Mucosa of rectum (tissue), 2 donors: Measurements from ENCODE around the gene METTL9.
A peak's percentile ranks its signal among the peaks of the same experiment; 100 is the strongest.
"Not testable (repeated sequence)": the region's sequence is repeated elsewhere in the genome, so short reads cannot be mapped to it uniquely, and the experiment has no call there.

Experiments
- H3K27ac ChIP-seq, 2 donors: one replicate each; pipeline ENCODE4 v1.7.0; 2013; ENCODE audit warnings: inconsistent platforms in 2 of 2, low read depth in 2 of 2, low read length in 2 of 2
- H3K27me3 ChIP-seq, 2 donors: one replicate each; pipeline ENCODE4 v1.7.0; 2013; ENCODE audit warnings: low read length in 2 of 2; ENCODE audit not compliant: control insufficient read depth in 2 of 2, insufficient read depth in 2 of 2
- H3K36me3 ChIP-seq, 2 donors: one replicate each; pipeline ENCODE4 v1.7.0; 2013; ENCODE audit warnings: low read length in 2 of 2; ENCODE audit not compliant: control insufficient read depth in 2 of 2, insufficient read depth in 2 of 2
- H3K4me1 ChIP-seq, 2 donors: one replicate each; pipeline ENCODE4 v1.7.0; 2013; ENCODE audit warnings: low read length in 2 of 2, mild to moderate bottlenecking in 1 of 2; ENCODE audit not compliant: control insufficient read depth in 2 of 2, insufficient read depth in 2 of 2
- H3K4me3 ChIP-seq, 2 donors: one replicate each; pipeline ENCODE4 v1.7.0; 2013; ENCODE audit warnings: low read length in 2 of 2
- H3K9ac ChIP-seq, 2 donors: one replicate each; pipeline ENCODE4 v1.7.0; 2013; ENCODE audit warnings: low read length in 2 of 2, low read depth in 1 of 2, mild to moderate bottlenecking in 1 of 2
- H3K9me3 ChIP-seq, 2 donors: one replicate each; pipeline ENCODE4 v1.7.0; 2013; ENCODE audit warnings: low read length in 2 of 2; ENCODE audit not compliant: control insufficient read depth in 2 of 2
- donor health status: healthy.
- donor health status: Normal muscosa, but diverticular disease.

The METTL9 gene

DNA sequence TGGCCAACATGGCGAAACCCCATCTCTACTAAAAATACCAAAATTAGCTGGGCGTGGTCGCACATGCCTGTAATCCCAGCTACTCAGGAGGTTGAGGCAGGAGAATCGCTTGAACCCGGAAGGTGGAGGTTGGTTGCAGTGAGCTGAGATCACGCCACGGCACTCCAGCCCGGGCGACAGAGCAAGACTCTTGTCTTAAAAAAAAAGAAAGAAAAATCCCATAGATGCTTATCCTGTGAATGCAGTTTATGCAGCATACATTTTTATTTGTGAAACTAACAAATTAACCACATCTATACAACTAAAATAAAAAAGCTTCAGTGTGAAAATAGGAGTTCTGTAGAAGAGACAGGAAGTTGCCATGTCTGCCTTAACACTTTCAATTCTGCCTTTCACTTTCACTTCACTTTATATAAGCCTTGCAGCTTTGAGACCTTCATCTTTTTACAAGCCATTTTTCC, 45.9 kb downstream of the METTL9 start:
- Histone ChIP-seq H3K36me3 (peaks cover 0 to 2% of the 10 kb centered on the region in 2 donors), H3K27ac (peak overlapping the region; percentile 52 to 62), H3K9ac (no peak overlapping the region), H3K4me3 (peak overlapping the region; percentile 40 to 59), H3K27me3 (no peaks in the 10 kb centered on the region), H3K4me1 (peaks cover 0 to 18% of the 10 kb centered on the region in 2 donors), H3K9me3 (no peaks in the 10 kb centered on the region)

DNA sequence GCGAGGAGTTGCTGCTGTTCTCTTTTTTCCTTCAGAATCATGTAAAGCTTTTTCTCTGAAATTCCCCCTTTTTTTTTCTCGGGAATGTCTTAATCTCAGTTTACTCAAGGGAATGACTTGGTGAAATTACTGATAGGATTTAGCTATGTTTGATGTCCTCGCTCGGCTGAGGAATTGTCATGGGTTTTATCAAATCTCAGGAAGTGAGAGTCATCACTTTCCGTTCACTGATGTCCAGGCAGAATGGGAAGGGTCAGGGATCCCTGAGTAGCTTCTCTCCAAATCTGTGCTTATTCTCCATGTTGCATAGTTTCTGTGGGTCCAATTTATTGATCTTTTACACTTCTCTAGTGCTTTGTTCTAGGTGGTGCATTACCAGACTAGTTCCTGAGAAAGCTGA, 46.7 kb downstream of the METTL9 start:
- H3K27me3 ChIP-seq: no peaks in the 10 kb centered on the region
- peak overlapping the region in 1 of 2 donors; percentile 59 for H3K4me3 ChIP-seq
- H3K36me3 ChIP-seq: peaks cover 0 to 2% of the 10 kb centered on the region in 2 donors
- H3K9ac ChIP-seq: peak overlapping the region in 1 of 2 donors; percentile 17
- no peaks in the 10 kb centered on the region for H3K9me3 ChIP-seq
- H3K27ac ChIP-seq: peak overlapping the region; percentile 52 to 62
- H3K4me1 ChIP-seq: peaks cover 0 to 18% of the 10 kb centered on the region in 2 donors

DNA sequence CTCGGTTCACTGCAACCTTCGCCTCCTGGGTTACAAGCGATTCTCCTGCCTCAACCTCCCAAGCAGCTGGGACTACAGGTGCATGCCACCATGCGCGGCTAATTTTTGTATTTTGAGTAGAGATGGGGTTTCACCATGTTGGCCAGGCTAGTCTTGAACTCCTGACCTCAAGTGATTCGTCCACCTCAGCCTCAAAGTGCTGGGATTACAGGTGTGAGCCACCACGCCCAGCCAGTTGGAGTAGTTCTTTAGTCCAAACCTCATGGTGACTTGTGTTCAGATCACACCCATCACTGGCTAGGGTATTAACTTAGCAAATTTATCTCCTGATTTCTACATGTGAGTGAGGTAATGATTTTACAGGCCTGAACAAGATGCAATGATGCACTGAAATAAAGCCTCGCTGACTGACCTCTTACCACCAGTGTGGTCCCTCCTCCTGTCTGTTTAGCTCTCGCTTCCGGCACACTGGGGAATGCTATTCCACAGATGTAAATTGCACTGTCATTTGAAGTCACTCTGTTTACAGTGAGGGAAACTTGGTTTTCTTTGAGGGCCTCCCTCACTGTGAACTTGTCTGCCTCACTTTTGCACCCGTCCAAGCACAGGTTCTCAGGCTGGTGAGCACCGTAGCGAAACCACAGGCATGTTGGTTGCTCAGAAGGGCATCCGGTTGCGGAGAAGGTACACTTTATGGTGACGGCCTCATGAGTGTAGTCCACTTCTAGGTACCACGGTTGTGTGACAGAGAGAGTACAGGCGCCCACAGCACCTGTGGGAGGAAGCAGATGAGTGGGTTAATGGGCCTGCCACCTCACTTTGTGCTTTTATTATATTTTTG, 47.6 kb downstream of the METTL9 start:
- Histone ChIP-seq H3K36me3 (peaks cover 0 to 2% of the 10 kb centered on the region in 2 donors), H3K27me3 (no peaks in the 10 kb centered on the region), H3K9me3 (no peaks in the 10 kb centered on the region), H3K4me1 (peaks cover 0 to 18% of the 10 kb centered on the region in 2 donors), H3K4me3 (no peak overlapping the region), H3K27ac (peak overlapping the region in 1 of 2 donors; percentile 62), H3K9ac (peak overlapping the region in 1 of 2 donors; percentile 17)

DNA sequence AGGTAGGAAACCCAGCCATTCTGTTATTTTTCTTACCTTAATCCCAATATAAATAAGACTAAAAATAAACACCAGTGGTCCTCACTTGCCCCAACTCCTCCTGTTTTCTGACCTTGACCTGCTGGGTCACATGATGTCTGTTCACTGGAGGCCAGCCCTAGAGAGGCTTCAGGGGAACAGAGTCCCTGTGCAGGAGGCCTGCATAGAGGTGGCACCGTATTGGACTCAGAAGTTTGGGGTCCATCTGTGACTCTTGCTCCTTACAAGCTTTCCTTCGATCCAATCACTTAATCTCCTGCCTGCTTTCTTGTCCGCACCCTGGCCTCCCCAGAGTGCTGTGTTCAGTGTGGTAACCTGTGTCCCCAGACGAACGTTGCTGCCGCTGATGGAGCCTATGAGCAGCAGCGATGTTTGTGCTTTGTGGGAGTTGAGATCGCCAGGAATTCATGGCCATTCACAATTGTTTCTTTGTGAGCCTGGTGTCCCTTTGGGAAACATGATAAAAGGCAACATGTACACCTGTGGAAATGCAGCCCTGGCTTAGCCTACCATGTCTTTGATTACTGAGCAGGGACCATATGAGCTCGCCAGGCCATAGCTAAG, 48.3 kb downstream of the METTL9 start:
- Histone ChIP-seq H3K4me3 (no peak overlapping the region), H3K27ac (peak overlapping the region in 1 of 2 donors; percentile 62), H3K27me3 (no peaks in the 10 kb centered on the region), H3K36me3 (peaks cover 0 to 2% of the 10 kb centered on the region in 2 donors), H3K9ac (no peak overlapping the region), H3K9me3 (no peaks in the 10 kb centered on the region), H3K4me1 (peaks cover 0 to 18% of the 10 kb centered on the region in 2 donors)

DNA sequence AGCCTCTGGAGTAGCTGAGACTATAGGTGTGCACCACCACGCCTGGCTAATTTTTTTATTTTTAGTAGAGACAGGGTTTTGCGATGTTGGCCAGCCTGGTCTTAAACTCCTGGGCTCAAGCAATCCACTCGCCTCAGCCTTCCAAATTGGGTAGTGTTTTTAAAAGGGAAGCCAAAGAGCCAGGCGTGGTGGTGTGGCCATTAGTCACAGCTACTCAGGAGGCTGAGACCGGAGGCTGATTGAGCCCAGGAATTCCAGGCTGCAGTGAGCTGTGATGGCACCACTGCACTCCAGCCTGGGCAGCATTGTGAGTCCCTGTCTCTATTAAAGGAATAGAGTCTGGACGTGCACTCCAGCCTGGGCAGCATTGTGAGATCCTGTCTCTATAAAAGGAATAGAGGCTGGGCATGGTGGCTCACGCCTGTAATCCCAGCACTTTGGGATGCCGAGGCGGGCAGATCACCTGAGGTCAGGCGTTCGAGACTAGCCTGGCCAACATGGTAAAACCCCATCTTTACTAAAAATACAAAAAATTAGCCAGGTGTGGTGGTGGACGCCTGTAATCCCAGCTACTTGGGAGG, 50.5 kb downstream of the METTL9 start:
- H3K4me1 ChIP-seq: peaks cover 0 to 18% of the 10 kb centered on the region in 2 donors
- not testable (repeated sequence) for H3K36me3 ChIP-seq, H3K27ac ChIP-seq, H3K27me3 ChIP-seq, H3K9me3 ChIP-seq, H3K4me3 ChIP-seq, H3K9ac ChIP-seq

DNA sequence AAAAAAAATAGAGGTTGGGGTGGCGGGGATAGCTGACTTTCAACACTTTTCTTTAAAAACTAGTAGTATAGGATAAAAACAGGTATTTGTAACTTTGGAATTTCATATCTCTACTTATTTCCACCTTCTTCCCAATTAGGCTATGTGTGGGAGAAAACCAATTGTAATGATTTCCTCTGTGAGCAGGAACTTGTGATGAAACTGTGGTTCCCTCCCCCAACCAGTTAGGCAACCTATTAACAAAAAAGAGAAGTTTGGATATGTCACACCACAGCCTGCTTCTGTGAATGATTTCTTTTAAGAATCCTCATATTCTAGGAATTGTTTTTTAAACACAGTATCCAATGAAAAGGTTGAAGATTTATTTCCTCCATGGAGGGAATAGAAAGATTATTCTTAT, 51.1 kb downstream of the METTL9 start:
- Histone ChIP-seq H3K4me3 (no peak overlapping the region), H3K9me3 (no peaks in the 10 kb centered on the region), H3K4me1 (peaks cover 0 to 18% of the 10 kb centered on the region in 2 donors), H3K27ac (no peak overlapping the region), H3K36me3 (peaks cover 4 to 8% of the 10 kb centered on the region in 2 donors), H3K9ac (no peak overlapping the region), H3K27me3 (no peaks in the 10 kb centered on the region)

DNA sequence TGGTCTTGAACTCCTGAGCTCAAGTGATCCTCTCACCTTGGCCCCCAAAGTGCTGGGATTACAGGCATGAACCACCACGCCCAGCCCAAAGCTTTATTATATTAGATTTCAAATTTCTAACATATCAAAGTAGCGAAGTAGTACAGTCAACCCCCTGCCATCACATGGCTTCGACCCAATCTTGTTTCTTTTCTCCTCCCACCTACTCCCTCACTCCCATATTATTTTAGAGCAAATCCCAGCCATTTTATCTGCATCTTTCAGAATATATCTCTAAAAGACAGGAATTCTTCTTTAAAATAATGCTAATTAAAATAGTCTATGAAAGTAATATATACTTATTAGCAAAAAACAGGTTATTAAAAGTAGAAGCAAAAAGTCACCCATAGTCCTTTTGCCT, 52.1 kb downstream of the METTL9 start:
- H3K4me3 ChIP-seq: no peak overlapping the region
- no peak overlapping the region for H3K27ac ChIP-seq
- no peaks in the 10 kb centered on the region for H3K9me3 ChIP-seq
- H3K27me3 ChIP-seq: no peaks in the 10 kb centered on the region
- peaks cover 0 to 9% of the 10 kb centered on the region in 2 donors for H3K4me1 ChIP-seq
- H3K36me3 ChIP-seq: peaks cover 10% of the 10 kb centered on the region in 2 donors
- no peak overlapping the region for H3K9ac ChIP-seq

DNA sequence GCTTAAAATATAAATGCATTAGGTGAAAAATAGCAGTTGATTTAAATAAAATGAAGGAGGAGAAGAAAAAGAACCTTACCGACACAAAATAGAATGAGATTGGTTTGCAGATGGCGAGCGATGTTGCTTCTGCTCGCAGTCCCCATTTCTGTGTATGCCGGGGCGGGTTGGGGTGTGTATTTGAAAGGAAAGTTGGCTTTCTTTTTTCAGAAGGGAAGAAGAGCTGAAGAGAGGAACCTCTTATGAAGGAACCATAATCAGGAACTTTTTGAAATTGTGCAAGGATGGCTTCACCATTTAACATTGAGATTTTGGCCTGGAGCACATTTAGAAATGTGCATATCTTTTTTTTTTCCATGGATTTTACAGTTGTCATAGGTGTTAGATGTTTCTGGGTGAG, 53.1 kb downstream of the METTL9 start, which contains the start of gene IGSF6:
IGSF6 (minus strand) TSS at position 156 of the 400 bp plus-strand sequence; CDS start at position 146, 10 bp downstream.
- Histone ChIP-seq H3K9ac (no peak within 1 kb of the TSS), H3K9me3 (no peaks in the 10 kb centered on the region), H3K4me3 (no peak within 1 kb of the TSS), H3K36me3 (peaks cover 8 to 14% of the 10 kb centered on the region in 2 donors), H3K4me1 (peaks cover 0 to 6% of the 10 kb centered on the region in 2 donors), H3K27me3 (no peaks in the 10 kb centered on the region), H3K27ac (no peak within 1 kb of the TSS)

DNA sequence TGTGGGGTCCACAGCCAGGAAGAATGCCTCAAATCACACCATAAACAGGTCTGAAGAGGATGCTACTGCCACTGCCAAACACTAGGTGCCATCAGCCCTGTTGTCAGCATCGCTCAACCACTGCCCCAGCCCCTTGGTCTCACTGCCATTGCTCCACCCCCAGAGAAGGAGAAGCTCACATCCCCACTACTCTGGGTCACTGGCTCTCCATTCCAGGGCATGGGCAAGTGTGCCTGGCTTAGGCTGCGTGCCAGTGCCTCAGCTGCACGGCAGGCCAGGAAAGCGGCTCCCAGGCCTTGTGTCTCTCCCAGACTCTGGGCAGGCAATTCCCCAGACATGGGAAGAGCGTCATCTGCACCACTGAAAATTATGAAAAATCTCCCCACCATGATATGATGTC, 54.2 kb downstream of the METTL9 start:
- H3K4me3 ChIP-seq: no peak overlapping the region
- no peak overlapping the region for H3K27ac ChIP-seq
- H3K27me3 ChIP-seq: no peaks in the 10 kb centered on the region
- H3K9me3 ChIP-seq: no peaks in the 10 kb centered on the region
- H3K9ac ChIP-seq: no peak overlapping the region
- H3K4me1 ChIP-seq: peaks cover 3 to 8% of the 10 kb centered on the region in 2 donors
- H3K36me3 ChIP-seq: peaks cover 8 to 14% of the 10 kb centered on the region in 2 donors

DNA sequence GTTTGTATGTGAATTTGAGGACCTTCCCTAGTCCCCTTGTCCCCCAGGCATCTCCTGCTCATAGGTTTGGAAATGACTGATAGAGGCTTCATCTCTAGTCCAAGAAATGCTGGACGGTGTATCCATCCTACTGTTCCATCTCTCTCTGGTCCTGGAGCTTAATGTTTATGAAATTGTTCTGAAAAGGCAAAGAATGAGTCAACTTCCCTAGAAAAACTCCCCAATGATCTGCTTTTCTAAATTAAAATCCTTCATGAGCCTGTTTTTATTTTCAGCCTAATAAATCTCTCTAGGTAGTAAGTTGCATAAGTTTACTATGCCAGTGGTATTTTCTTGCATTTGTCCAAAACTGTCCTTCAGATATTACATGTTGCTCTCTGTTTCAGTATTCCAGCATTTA, 55.1 kb downstream of the METTL9 start:
- H3K4me1 ChIP-seq: peaks cover 3 to 8% of the 10 kb centered on the region in 2 donors

More for the DNA sequence above, 55.1 kb downstream of the METTL9 start:
- Histone ChIP-seq H3K9ac (no peak overlapping the region), H3K4me3 (no peak overlapping the region), H3K9me3 (no peaks in the 10 kb centered on the region), H3K36me3 (peaks cover 8 to 14% of the 10 kb centered on the region in 2 donors), H3K27me3 (no peaks in the 10 kb centered on the region), H3K27ac (no peak overlapping the region)
